NT2/D1 (cell line): Measurements from ENCODE around the gene ZNF230.

Experiments
- SUZ12 ChIP-seq: IDR thresholded peaks from 2 replicates; pipeline ENCODE4 v1.6.1; 2011; ENCODE audit not compliant: insufficient read length, insufficient read depth; ENCODE audit errors: extremely low read depth
- YY1 ChIP-seq: IDR thresholded peaks from 2 replicates; pipeline ENCODE4 v1.6.1; 2011; ENCODE audit not compliant: insufficient read length, insufficient read depth
- ZNF274 ChIP-seq: IDR thresholded peaks from 2 replicates; pipeline ENCODE4 v1.6.1; 2011; ENCODE audit warnings: mild to moderate bottlenecking, low read depth, low read length

DNA sequence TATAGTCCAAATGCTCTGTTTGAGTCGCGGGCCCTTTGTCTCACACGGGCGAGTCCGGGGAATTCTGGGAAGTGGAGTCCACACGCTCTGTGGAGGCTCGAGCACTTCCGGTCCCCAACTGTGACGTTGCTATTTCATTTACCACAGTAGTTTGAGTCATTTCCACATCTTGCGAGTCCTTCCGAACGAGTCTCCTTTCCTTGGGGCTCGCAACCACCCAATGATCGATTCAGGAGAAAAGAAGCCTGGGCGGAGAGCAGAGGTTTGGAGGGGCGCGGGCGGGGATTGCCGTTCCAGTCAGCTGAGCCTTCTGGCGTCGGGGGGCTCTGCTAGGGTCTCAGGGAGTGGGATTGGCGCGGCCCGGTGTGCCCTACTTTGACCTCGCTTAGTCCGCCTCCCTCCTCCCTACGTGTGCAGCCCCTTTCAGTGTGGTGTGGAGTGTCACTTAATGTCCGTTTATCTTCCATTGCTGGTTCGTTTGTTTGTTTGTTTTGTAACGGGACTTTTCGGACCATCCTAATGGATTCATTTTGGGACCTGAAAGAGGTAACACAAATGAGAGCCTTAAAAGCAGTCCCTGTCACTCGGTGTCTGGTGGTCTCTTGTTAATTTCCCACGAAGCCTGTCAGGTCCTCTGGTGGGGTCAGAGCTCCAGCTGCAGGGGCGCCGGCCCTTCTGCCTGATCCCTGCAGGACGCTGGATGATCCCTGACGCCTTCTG, 22.6 kb downstream of the ZNF230 start, which contains the start of gene ZNF222:
- TF ChIP-seq YY1 (no peak), SUZ12 (no peak), ZNF274 (no peak)
